Keratinocyte (primary cell): ENCODE results near the gene SPZ1. TPM values are rescaled to one million over a fixed set of nuclear protein-coding genes. Genes with fewer than 3 reads are reported as not detected.

Experiments used
- DNase-seq: peaks from one replicate; pipeline ENCODE4 v3.0.0-alpha.2; 2011; ENCODE audit warnings: low read depth, missing footprints, low spot score
- FAIRE-seq: peaks from 2 replicates; lab custom pipeline; 2011; peaks lifted over from hg19 to GRCh38; lab: Jason Lieb, UNC
- H2AFZ ChIP-seq: 2 replicates; pipeline ENCODE4 v1.6.0; 2012; ENCODE audit warnings: low read length, control low read depth, inconsistent platforms; ENCODE audit not compliant: control insufficient read depth
- H3K27ac ChIP-seq: 2 replicates; pipeline ENCODE4 v1.5.1; 2011; ENCODE audit warnings: low read length; ENCODE audit not compliant: control insufficient read depth, insufficient read depth
- H3K27me3 ChIP-seq: 3 replicates; pipeline ENCODE4 v1.6.0; 2011; ENCODE audit warnings: low read length; ENCODE audit not compliant: control insufficient read depth, insufficient read depth; ENCODE audit errors: extremely low read depth
- H3K36me3 ChIP-seq, 2 experiments: 2 replicates in 1 of 2; 3 replicates in 1 of 2; pipeline ENCODE4 v1.5.1; 2011; ENCODE audit warnings: low read length in 2 of 2, mild to moderate bottlenecking in 1 of 2; ENCODE audit not compliant: control insufficient read depth in 2 of 2, insufficient read depth in 2 of 2; ENCODE audit errors: extremely low read depth in 1 of 2
- H3K4me1 ChIP-seq: 3 replicates; pipeline ENCODE4 v1.5.1; 2011; ENCODE audit warnings: low read length; ENCODE audit not compliant: control insufficient read depth, insufficient read depth; ENCODE audit errors: extremely low read depth
- H3K4me2 ChIP-seq: 3 replicates; pipeline ENCODE4 v1.6.0; 2011; ENCODE audit warnings: low read depth, low read length; ENCODE audit not compliant: control insufficient read depth, insufficient read depth; ENCODE audit errors: extremely low read depth
- H3K4me3 ChIP-seq, 3 experiments: fragments of 200-600 bp in 1 of 3; sonication (generic) in 1 of 3; 2 replicates in 2 of 3; 3 replicates in 1 of 3; pipeline ENCODE4 v1.5.1; 2011 to 2016; ENCODE audit warnings: low read length in 3 of 3, mild to moderate bottlenecking in 3 of 3, control low read depth in 2 of 3, inconsistent platforms in 1 of 3, low read depth in 1 of 3, mixed read lengths in 1 of 3, mixed run types in 1 of 3, moderate library complexity in 1 of 3; ENCODE audit not compliant: control insufficient read depth in 2 of 3, insufficient read depth in 2 of 3; ENCODE audit errors: extremely low read depth in 1 of 3
- H3K79me2 ChIP-seq: 2 replicates; pipeline ENCODE4 v1.6.0; 2012; ENCODE audit warnings: low read length; ENCODE audit not compliant: control insufficient read depth, insufficient read depth
- H3K9ac ChIP-seq: 3 replicates; pipeline ENCODE4 v1.6.0; 2011; ENCODE audit warnings: low read length; ENCODE audit not compliant: control insufficient read depth, insufficient read depth; ENCODE audit errors: extremely low read depth
- H3K9me1 ChIP-seq: 3 replicates; pipeline ENCODE4 v1.6.0; 2011; ENCODE audit warnings: low read length; ENCODE audit not compliant: control insufficient read depth, insufficient read depth; ENCODE audit errors: extremely low read depth
- H3K9me3 ChIP-seq: 2 replicates; pipeline ENCODE4 v1.5.1; 2012; ENCODE audit warnings: low read depth, low read length; ENCODE audit not compliant: control insufficient read depth
- H4K20me1 ChIP-seq: 3 replicates; pipeline ENCODE4 v1.6.0; 2011; ENCODE audit warnings: low read length; ENCODE audit not compliant: control insufficient read depth, insufficient read depth; ENCODE audit errors: extremely low read depth
- CTCF ChIP-seq, 3 experiments: IDR thresholded peaks in 1 of 3; conservative IDR thresholded peaks in 1 of 3; optimal IDR thresholded peaks in 1 of 3; 2 replicates in 2 of 3; 3 replicates in 1 of 3; pipeline versions ENCODE3 to v1.5.1; 2011; ENCODE audit warnings: low read length in 3 of 3, mild to moderate bottlenecking in 3 of 3, moderate library complexity in 2 of 3, control low read depth in 1 of 3, inconsistent platforms in 1 of 3; ENCODE audit not compliant: insufficient read depth in 2 of 3; ENCODE audit errors: extremely low read depth in 1 of 3
- EZH2 ChIP-seq: IDR thresholded peaks from one replicate; pipeline ENCODE4 v1.6.1; 2012; ENCODE audit warnings: inconsistent platforms, mild to moderate bottlenecking, low read length, moderate library complexity
- dilution Hi-C: fragments of 300-500 bp; cut with MboI; formaldehyde crosslinking; loops from one replicate; pipeline ENCODE4 v1.7.0; 2020; ENCODE audit warnings: low sequenced_read_pairs; ENCODE audit not compliant: extremely low pct_ligation_motif_present
- polyA plus RNA-seq, 5 experiments: library from polyadenylated mRNA; depleted of rRNA in 3 of 5; stranded (reverse) in 3 of 5; stranded (forward) in 1 of 5; unstranded in 1 of 5; fragments of >200 nt; gene quantifications; 1 replicate in 1 of 5; 2 replicates in 3 of 5; 3 replicates in 1 of 5; pipeline versions ENCODE4 v1.2.1 to v1.2.3, GENCODE V29; 2011 to 2012; ENCODE audit warnings: missing spikeins in 2 of 5, low read depth in 1 of 5, low replicate concordance in 1 of 5

SPZ1 gene
- polyA plus RNA-seq, 1 donor (not counting 4 experiments of a cell fraction or from before 2014, with no cell fraction given) = not detected

- H3K4me1 ChIP-seq = no peaks in the 10 kb centered on the region
Observed at GRCh38 chr5:80289320-80289719, 30.5 kb upstream of the SPZ1 start.

GRCh38 chr5:80291761-80292160 lies 28.0 kb upstream of the SPZ1 start:
- FAIRE-seq = no peak
- H3K27me3 ChIP-seq = no peaks in the 10 kb centered on the region
- TF ChIP-seq EZH2 = no peak
- no peak for TF ChIP-seq CTCF (optimal IDR thresholded peaks at IDR 0.05 in 1 of 3, IDR thresholded peaks at IDR 0.05 in 1 of 3, conservative IDR thresholded peaks at IDR 0.05 in 1 of 3; ENCODE audit: extremely low read depth in 1 of 3, insufficient read depth in 2 of 3, low read length in 3 of 3)

More at GRCh38 chr5:80289320-80289719, 30.5 kb upstream of the SPZ1 start:
- FAIRE-seq = no peak
- Histone ChIP-seq H3K27me3 (no peaks in the 10 kb centered on the region), H2AFZ (no peak overlapping the region), H3K4me2 (no peak overlapping the region), H3K9me1 (no peaks in the 10 kb centered on the region), H3K9ac (no peak overlapping the region), H4K20me1 (no peaks in the 10 kb centered on the region), H3K27ac (no peak overlapping the region), H3K9me3 (no peaks in the 10 kb centered on the region), H3K4me3 (no peak overlapping the region), H3K36me3 (no peaks in the 10 kb centered on the region), H3K79me2 (no peaks in the 10 kb centered on the region)
- dilution Hi-C loops = no loop called here
- DNase-seq = no peak
- TF ChIP-seq EZH2 (no peak), CTCF (optimal IDR thresholded peaks at IDR 0.05 in 1 of 3, IDR thresholded peaks at IDR 0.05 in 1 of 3, conservative IDR thresholded peaks at IDR 0.05 in 1 of 3; ENCODE audit: extremely low read depth in 1 of 3, insufficient read depth in 2 of 3, low read length in 3 of 3) (no peak)

More at GRCh38 chr5:80291761-80292160, 28.0 kb upstream of the SPZ1 start:
- DNase-seq = no peak
- no peaks in the 10 kb centered on the region for H3K9me3 ChIP-seq
- H3K79me2 ChIP-seq = no peaks in the 10 kb centered on the region
- no peak overlapping the region for H3K4me2 ChIP-seq
- no peaks in the 10 kb centered on the region for H3K36me3 ChIP-seq
- H4K20me1 ChIP-seq = no peaks in the 10 kb centered on the region
- H3K9me1 ChIP-seq = no peaks in the 10 kb centered on the region
- H3K4me1 ChIP-seq = no peaks in the 10 kb centered on the region
- no peak overlapping the region for H2AFZ ChIP-seq
- dilution Hi-C loops = no loop called here
- no peak overlapping the region for H3K4me3 ChIP-seq
- no peak overlapping the region for H3K9ac ChIP-seq
- H3K27ac ChIP-seq = no peak overlapping the region
